GM03348 (cell line): ENCODE measurements around the gene HLA-F.

ENCODE experiments used
- DNase-seq: peaks from one replicate; pipeline ENCODE4 v3.0.0; 2012; ENCODE audit warnings: low spot score

Gene HLA-F

GRCh38 chr6:29763491-29764289 is 40.5 kb downstream of the HLA-F start:
- DNase-seq: peak; percentile 62

- DNase-seq: no peak
These were observed 41.4 kb downstream of the HLA-F start for GRCh38 chr6:29764422-29765196.

GRCh38 chr6:29769336-29769735 is 46.1 kb downstream of the HLA-F start:
- no peak for DNase-seq

DNA sequence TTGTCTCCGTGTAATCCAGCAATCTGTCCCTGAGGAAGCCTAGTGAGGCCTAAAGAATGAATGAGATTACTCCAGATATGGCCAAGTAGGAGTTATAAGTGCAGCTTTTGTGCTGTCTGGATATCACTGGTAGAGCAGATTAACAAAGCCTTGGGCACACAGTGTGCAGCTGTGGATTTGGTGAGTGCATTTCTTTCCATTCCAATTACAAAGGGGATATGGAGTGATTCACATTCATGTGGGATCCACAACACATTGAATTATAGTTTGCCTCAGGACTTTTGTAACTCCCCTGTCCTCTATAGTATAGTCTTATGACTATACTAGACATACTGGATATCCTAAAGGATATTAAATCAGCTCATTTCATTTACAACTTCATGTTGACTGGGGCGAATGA is 47.1 kb downstream of the HLA-F start:
- DNase-seq: no peak

GRCh38 chr6:29776684-29777083 is 53.5 kb downstream of the HLA-F start:
- DNase-seq: no peak
